ENCODE results near the gene TECPR2.

The TECPR2 gene

GRCh38 chr14:102469261-102469660 is 106.5 kb downstream of the TECPR2 start:
- no peak for DNase-seq (ENCODE audit: low spot score)

DNA sequence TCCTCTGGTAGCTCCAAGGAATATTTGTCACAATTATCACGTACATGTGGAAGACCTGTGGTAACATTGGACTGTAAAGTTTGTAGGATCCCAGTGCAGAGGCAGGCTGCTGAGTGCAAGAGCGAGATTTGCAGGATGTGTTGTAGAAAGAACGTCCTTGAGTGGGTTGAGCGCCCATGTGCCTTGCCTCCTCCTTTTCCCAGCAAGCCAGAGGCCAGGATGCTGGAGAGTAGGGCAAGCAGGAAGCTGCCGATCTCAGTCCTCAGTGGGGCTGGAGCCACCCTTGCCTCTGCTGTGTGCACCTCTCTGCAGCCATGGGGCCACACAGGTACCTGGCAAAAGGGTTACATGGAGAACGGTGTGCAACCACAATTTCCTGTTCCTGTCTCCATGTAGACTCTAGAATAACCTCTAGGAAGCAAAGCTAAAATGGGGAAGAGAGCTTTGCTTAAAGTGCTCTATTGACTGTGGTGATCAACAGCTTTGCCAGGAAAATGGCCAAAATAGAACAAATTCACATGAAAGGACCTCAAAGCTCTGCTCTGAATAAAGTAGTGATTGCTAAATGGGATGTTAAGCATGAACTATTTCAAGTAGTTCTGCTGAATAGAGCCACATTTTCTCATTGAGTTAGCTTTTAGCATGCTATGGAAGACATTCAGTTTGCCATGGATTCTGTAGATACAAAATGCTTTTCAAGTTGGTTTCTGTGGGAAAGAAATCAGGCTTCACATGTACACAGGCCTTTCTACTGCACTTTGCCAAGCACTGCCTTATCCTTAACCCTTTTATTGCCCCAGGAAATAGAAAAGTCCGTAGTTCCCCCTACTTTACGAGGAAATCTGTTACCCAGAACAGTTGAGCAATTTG is 109.4 kb downstream of the TECPR2 start:
- no peak for DNase-seq (ENCODE audit: low spot score)

- no peak for DNase-seq (ENCODE audit: low spot score)
Observed at GRCh38 chr14:102472791-102473150, 110.0 kb downstream of the TECPR2 start.

DNA sequence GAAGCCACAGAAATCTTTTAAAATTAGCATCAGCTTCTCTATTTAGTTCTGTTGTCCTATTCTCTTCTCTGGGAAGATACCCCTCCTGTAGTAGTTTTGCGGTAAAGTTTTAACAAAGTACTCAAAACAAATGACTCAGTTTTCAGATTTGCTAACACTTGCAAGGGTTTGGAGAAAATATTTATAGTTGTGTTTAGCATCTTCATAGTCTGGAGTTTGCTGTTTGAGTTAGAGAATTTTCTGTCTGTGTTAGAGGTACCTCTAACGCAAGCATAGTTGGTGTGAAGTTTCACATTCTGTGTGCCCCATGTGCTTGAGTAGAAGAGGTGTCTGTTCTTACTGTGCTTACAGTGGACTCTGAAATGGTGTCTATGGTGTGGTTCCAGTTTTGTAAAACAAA is 110.8 kb downstream of the TECPR2 start:
- DNase-seq (ENCODE audit: low spot score), result no peak

- no peak for DNase-seq (ENCODE audit: low spot score)
Observed at GRCh38 chr14:102474934-102475333, 112.2 kb downstream of the TECPR2 start.

GRCh38 chr14:102479107-102479506 is 116.4 kb downstream of the TECPR2 start:
- no peak for DNase-seq (ENCODE audit: low spot score)

DNA sequence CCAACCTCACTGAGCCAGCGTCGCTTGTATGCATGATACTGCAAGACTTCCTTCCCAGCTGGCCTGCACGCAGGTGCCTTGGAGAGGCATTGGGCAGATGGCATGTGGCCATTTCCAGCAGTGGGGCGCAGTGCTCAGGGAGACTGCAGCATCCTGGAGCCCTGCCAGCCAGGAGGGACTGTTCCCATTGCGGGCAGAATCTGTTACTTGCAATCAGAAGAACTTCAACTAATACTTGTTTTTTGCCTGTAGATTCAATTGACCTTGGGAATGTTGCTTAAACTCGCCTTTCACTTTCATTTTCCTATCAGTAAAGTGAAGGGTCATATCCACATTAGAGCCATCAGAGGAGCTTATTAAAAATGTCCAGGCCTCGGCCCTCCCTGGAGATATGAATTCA is 117.0 kb downstream of the TECPR2 start:
- DNase-seq (ENCODE audit: low spot score), result no peak

DNA sequence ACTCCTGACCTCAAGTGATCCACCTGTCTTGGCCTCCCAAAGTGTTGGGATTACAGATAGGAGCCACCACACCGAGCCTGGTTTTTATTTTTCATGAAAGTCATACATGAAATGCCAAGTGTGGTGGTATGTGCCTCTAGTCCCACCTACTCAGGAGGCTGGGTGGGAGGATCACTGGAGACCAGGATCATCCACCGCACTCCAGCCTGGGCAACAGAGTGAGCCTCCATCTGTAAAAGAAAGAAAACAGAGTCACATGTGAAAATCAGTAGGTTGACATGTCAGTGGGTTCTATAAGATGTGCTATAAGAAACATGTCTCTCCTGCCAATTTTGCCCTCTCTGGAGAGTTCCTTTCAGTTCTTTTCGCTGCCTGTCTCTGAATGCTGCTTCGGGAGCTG is 118.6 kb downstream of the TECPR2 start:
- no peak for DNase-seq (ENCODE audit: low spot score)

GRCh38 chr14:102481791-102482238 is 119.1 kb downstream of the TECPR2 start:
- no peak for DNase-seq (ENCODE audit: low spot score)

DNA sequence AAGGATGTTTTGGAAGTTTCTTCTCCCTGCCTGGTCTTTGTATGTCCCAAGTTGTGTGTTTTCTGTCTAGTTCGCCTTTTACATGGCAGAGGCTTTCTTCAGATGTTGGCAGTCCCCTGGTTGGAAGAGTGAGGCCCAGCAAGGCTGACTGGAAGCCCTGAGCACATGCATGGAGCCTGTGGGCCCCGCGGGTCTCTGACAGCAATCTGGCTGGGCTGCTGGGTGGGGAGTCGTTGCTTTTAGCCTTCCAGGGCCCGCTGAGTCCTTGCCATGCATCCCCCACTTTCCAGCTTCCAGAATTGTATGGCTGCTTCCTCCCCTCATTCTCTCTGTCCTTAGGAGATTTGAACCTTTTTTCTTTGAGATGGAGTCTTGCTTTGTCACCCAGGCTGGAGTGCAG is 121.6 kb downstream of the TECPR2 start:
- no peak for DNase-seq (ENCODE audit: low spot score)

- DNase-seq (ENCODE audit: low spot score), result no peak
Observed at GRCh38 chr14:102485693-102486512, 123.2 kb downstream of the TECPR2 start.

- DNase-seq (ENCODE audit: low spot score), result no peak
Observed at GRCh38 chr14:102486513-102487203, 123.9 kb downstream of the TECPR2 start.

- DNase-seq (ENCODE audit: low spot score), result no peak
Observed at GRCh38 chr14:102487204-102487577, 124.5 kb downstream of the TECPR2 start.

- no peak for DNase-seq (ENCODE audit: low spot score)
Observed at GRCh38 chr14:102490456-102490855, 127.7 kb downstream of the TECPR2 start.

DNA sequence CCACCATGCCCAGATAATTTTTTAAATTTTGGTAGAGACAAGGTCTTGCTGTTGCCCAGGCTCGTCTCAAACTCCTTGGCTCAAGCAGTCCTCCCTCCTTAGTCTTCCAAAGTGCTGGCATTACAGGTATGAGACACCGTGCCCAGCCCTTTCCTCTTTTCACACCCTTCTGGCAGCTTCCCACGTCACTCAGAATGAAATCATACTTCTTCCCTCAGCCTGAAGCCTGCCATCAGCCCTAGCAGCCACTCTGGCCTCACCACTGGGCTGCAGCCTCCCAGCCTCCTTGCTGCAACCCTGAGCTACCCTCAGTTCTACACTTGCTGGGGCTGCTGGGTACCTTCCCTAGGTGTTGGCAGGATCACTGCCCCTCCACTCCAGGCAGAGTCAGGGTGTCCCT is 128.6 kb downstream of the TECPR2 start:
- DNase-seq (ENCODE audit: low spot score), result no peak

DNA sequence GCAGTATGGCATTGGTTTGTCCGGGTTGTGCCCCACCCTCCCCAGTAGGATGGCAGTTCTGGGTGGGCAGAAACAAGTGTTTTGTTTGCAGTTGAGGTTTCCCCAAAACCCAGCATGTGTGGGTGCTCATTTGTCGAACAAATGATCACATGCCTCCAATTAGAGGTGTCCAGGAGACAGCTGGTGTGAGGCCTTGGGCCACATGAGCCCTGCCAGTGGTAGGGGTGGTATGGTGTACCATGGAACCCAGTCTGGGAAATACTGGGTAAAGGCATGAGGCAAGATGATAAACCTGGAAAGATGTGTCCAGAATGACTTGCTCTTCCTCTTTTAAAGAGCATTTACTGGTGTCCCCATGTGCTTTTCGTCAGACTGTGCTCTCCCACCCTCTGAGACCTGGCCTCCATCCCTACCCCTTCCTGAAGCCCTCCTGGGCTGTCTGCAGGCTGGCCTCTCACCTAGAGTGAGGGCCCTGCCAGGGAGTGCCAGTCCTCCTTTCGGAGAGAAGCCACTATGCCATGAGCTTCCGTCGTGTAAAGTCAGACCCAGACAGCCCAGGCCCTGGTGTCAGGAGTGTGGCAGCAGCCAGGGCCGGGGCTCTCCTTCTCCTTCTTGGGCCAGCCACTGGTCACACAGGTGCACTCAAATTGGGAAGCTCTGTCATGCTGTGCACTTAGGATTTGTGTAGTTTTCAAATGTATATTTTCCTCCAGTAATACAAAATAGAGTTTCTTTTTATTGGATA is 129.2 kb downstream of the TECPR2 start:
- DNase-seq (ENCODE audit: low spot score), result no peak

- DNase-seq (ENCODE audit: low spot score), result no peak
Observed at GRCh38 chr14:102492531-102492910, 129.8 kb downstream of the TECPR2 start.

GRCh38 chr14:102493096-102493495 is 130.4 kb downstream of the TECPR2 start:
- no peak for DNase-seq (ENCODE audit: low spot score)

DNA sequence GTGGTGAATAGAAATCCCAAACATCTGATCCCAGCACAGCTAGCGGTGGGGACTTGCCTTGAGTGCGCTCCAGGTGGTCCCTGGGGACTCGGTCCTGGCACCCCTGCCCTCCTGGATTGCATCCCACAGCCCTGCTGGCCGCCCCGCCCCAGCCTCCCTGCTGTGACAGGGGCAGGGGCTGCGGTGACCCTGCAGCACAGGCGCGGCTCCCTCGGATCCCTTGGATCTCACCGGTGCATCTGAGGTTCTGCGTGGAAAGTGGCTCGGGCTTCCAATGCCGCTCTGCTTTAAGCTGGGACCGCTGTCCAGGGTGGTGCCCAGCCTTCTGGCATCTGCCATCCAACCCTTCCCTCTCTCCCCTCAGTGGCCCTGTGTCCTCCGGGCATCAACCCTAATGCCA is 130.8 kb downstream of the TECPR2 start:
- no peak for DNase-seq (ENCODE audit: low spot score)

DNA sequence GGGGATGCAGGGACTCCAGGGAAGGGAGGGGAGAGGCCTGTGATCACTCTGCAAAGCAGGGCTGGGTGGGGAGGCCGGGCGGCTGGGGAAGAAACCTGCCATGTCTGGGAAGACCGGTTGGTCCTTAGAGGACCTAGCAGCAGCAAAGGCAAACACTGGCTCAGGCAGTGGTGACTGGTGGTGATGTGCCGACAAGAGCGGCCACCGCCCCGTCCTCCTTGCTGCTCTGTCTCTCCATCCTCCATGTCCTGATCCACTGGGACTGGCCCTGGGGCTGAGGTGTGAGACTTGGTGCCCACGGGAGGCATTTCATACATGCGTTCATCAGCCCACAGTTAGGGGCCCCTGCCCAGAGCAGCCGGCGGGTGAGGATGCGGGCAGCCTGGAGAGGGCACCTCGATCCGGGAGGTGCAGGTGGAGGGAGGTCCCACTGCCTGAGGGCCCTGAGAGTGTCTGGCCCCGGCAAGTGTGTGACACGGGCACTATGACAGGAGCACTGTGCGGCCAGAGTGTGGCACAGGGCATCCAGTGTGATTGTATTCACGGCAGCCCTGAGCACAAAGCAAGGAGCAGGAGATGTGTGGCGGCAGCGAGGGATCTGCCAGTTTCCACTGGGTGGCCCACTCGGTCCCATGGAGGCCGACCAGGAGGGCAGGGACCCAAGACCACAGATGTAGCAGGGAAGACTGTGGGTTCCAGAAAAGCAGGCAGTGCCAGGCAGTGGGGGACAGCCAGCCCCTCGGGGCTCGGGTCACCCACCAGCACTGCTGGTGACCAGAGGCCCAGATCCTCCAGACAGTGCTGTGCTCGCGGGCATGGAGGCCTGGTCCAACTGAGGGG is 133.0 kb downstream of the TECPR2 start:
- no peak for DNase-seq (ENCODE audit: low spot score)

GRCh38 chr14:102496331-102496691 is 133.6 kb downstream of the TECPR2 start:
- DNase-seq (ENCODE audit: low spot score), result no peak

Data from iPS-NIHi11 (cell line).